ENCODE results near the gene WHAMM.

WHAMM gene

GRCh38 chr15:82871358-82871757 lies 61.9 kb downstream of the WHAMM start:
- DNase-seq, result no peak

GRCh38 chr15:82871832-82872484 lies 62.5 kb downstream of the WHAMM start:
- DNase-seq, result no peak

DNA sequence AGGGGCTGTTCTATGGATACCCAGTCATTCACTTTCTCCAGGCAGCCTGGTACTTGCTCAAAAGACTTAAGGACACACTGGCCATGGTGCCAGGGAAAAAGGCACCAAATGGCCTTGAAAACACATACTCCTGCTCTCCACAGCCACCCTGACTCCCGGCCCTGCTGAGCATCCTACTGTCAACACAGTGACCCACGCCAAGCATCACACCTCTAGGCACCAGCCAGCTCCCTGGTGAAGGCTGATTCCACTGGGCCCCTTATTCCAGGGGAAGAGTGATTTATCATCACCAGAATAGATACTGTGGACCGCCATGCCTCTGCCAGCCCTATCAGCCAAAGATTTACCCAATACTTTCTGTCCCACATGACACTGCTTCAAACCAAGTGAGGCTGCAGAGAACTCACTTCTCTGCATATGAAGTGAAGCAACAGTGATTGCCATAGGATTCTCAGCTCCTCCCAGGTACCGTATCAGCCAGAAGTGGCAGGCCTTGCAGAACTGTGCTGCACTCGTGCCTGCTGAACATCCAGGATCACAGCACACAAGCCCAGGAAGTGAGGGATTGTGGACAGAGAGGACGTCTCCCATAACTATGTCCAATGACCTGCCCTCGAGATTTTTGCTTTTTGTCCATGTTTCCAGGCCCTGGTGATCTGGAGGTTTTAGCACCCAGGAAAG lies 63.7 kb downstream of the WHAMM start:
- DNase-seq, result no peak

- DNase-seq, result no peak
Observed at GRCh38 chr15:82874267-82874666, 64.8 kb downstream of the WHAMM start.

DNA sequence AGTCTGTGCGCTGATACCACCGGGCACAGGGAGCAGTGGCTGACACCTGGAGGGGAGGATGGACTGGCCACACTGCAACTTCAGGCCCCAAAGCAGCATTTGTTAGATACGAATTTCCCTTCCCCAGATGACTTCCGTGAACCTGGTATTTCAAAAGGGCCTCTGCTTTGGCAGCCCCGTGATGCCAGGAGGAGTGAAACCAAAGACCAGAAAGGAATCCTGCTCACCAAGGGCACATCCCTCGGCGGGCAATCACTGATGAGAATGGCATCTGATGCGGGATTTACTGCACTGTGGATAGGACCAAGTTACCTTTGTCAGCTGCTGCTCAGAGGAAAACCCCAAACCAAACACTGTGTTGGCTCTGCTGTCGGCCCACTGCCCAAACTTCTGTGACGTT lies 65.5 kb downstream of the WHAMM start:
- DNase-seq, result no peak

DNA sequence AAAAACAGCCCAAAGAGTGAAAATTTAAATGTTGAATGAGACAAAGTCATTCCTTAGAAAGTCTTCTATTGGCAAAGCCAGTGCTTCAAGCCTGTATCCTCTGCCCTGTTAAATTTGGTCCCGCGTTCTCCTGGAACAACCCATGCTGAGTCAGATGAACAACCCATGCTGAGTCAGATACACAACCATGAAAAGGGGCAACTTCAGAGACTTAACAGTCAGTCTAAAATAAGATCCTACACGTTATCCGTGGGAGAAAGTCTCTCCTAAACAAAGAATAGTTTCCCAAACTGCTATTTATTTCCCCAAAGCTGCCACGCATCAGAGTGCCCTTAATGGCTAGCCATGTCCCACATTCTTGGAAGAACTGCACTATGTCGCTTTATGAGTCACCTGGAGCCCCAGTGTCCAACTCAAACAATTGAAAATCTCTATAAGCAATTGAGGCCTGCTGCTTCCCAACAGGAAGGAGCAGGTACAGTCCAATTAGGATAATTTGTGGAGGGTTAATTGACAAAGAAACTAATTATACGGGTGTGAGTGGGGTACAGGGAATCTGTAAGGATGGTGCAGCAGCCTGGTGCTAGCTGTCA lies 66.1 kb downstream of the WHAMM start:
- no peak for DNase-seq

DNA sequence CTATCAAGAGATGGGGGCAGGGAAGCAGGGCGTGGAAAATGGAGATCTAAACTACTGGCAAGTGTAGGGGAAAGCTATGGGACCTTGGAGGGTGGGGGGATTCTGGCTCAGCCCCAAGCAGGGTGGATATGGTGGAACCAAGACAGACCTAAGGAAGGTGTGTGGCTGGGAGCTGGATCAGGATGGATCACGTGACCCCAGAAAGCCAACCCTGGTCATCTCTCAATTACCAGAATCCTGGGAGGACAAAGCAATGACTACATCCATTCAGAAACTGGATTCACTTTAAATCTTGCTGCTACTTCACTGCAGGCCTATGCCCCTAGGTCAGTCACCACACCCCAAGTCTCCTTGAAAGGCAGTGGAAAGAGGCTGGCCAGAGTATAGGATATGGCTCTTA lies 68.4 kb downstream of the WHAMM start:
- no peak for DNase-seq

DNA sequence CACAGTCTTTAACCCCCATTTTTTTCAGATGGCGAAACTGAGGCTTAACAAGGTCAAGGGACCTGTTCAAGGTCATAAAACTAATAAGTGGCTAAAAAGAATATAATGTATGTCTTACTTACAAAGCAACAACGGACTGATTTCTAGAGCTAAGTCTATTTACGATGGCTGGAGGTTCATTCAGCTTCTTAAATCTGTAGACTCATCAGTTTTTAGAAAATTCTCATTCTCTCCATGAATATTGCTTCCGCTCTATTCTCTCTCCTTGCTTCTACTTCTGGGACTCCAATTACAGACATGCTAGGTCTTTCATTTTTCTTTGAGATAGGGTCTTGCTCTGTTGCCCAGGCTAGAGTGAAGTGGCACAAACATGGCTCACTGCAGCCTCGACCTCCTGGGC lies 68.9 kb downstream of the WHAMM start:
- no peak for DNase-seq

- DNase-seq, result no peak
Observed at GRCh38 chr15:82880704-82881103, 71.3 kb downstream of the WHAMM start.

GRCh38 chr15:82881747-82882146 lies 72.3 kb downstream of the WHAMM start:
- no peak for DNase-seq

- DNase-seq, result no peak
Observed at GRCh38 chr15:82882273-82882928, 73.0 kb downstream of the WHAMM start.

All from NCI-H2081 treated with DMSO at 0.1 percent for 48 hours (cell line).